K562 (cell line): ENCODE measurements around the gene ZNF652. TPM values are rescaled to one million over a fixed set of nuclear protein-coding genes. Genes with fewer than 3 reads are reported as not detected.

ENCODE experiments used
- CBFA2T3 ChIP-seq: fragments of 450-650 bp; IDR thresholded peaks from 2 replicates; pipeline ENCODE4 v1.6.1; 2017
- MAFG ChIP-seq: fragments of 450-650 bp; conservative IDR thresholded peaks from 2 replicates; pipeline ENCODE4 v1.6.1; 2016; ENCODE audit warnings: missing genetic modification characterization, missing compliant biosample characterization
- MEIS2 ChIP-seq: fragments of 450-650 bp; IDR thresholded peaks from 2 replicates; pipeline ENCODE4 v1.6.1; 2014; ENCODE audit warnings: mild to moderate bottlenecking; ENCODE audit not compliant: partially characterized antibody
- MTF1 ChIP-seq: fragments of 250-450 bp; sonication (Bioruptor Pico); IDR thresholded peaks from 2 replicates; pipeline ENCODE4 v1.9.0; 2021; ENCODE audit warnings: moderate library complexity, mild to moderate bottlenecking, inconsistent platforms, borderline replicate concordance
- SRSF1 ChIP-seq: fragments of 200-400 bp; formaldehyde crosslinking; IDR thresholded peaks from 2 replicates; pipeline ENCODE4 v1.6.1; 2017; ENCODE audit warnings: mild to moderate bottlenecking, low read depth, low read length, moderate library complexity
- TCF7L2 ChIP-seq: fragments of 150-350 bp; IDR thresholded peaks from 2 replicates; pipeline ENCODE4 v1.6.1; 2016; ENCODE audit warnings: low read depth, mild to moderate bottlenecking, low read length, moderate library complexity
- ZNF444 ChIP-seq: fragments of 250-450 bp; sonication (Bioruptor Pico); IDR thresholded peaks from 2 replicates; pipeline ENCODE4 v1.4.0; 2020; ENCODE audit warnings: mild to moderate bottlenecking, moderate library complexity
- polyA plus RNA-seq, 8 experiments: library from polyadenylated mRNA; depleted of rRNA in 4 of 8; stranded (reverse) in 5 of 8; unstranded in 3 of 8; fragments of >200 nt; fragmentation: Nextera tagmentation in 2 of 8; fragmentation: Illumina TruSeq in 1 of 8; extraction: Ambion mirVana in 2 of 8; extraction: Trizol in 1 of 8; gene quantifications; 2 replicates each; pipeline versions ENCODE4 v1.2.1 to v1.2.3, GENCODE V29; 2011 to 2014; ENCODE audit warnings: inconsistent platforms in 1 of 8, missing spikeins in 1 of 8
- total RNA-seq, 7 experiments: library from RNA; depleted of rRNA in 6 of 7; stranded (reverse); fragments of >200 nt in 6 of 7; fragmentation: Illumina TruSeq in 2 of 7; extraction: Trizol in 2 of 7; gene quantifications; 2 replicates each; pipeline versions ENCODE4 v1.2.1 to v1.2.3, GENCODE V29; 2011 to 2021; ENCODE audit warnings: low replicate concordance in 1 of 7
- TF ChIP-seq, protein P1 (sequence below), 2 experiments: fragments of 200-800 bp in 1 of 2; sonication (Bioruptor generic) in 1 of 2; sonication (generic) in 1 of 2; formaldehyde crosslinking in 1 of 2; IDR thresholded peaks in 1 of 2; conservative IDR thresholded peaks in 1 of 2; 2 replicates each; pipeline versions ENCODE4 v1.5.0 to v1.6.1; 2016 to 2020; ENCODE audit warnings: missing compliant biosample characterization in 1 of 2, missing genetic modification characterization in 1 of 2, missing genetic modification reagents in 1 of 2
- TF ChIP-seq, protein P2 (sequence below): IDR thresholded peaks from 2 replicates; pipeline ENCODE4 v1.6.1; 2012; ENCODE audit warnings: low read depth, low read length, improper control_type of control experiment, borderline replicate concordance
- TF ChIP-seq, protein P3 (sequence below): fragments of 450-650 bp; IDR thresholded peaks from 2 replicates; pipeline ENCODE4 v1.6.1; 2017; ENCODE audit warnings: antibody characterized with exemption, mild to moderate bottlenecking
- TF ChIP-seq, protein P4 (sequence below), 2 experiments: fragments of 450-650 bp; formaldehyde crosslinking in 1 of 2; IDR thresholded peaks; 2 replicates each; pipeline versions ENCODE4 v1.4.0 to v1.6.1; 2014 to 2020; ENCODE audit warnings: mild to moderate bottlenecking in 2 of 2, borderline replicate concordance in 1 of 2, low read depth in 1 of 2

The ZNF652 gene
- total and polyA plus RNA-seq, 9 of the 15 experiments (the other 6 are each of a cell fraction or from before 2014, with no cell fraction given): 5.1 to 15.5 (median 7.8) TPM

DNA sequence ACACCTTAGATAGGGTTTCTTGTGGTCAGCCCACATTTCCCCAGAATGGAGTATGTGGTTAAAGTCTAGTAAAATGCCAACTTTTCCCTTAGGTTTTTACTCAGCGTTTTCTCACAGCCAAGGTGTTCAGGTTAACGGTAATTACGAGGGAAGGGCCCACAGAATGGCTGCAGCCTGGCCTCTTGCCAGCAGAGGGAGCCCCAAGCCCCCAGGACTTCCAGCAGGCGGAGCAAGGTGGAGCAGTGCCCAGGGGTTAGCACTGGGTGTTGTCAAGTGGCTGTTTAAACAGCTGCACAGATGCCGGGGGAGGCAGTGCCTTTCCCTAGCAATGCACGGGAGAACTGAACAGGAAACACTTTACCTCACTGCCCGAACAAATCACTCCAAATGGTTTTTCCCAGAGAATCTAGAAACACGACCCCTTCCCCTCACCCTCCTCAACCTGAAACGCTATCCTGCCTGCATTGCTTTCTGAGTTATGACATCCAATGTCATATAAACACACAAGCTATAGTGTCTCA lies 46.0 kb upstream of the ZNF652 start (continued):
- TF ChIP-seq, protein P1, sequence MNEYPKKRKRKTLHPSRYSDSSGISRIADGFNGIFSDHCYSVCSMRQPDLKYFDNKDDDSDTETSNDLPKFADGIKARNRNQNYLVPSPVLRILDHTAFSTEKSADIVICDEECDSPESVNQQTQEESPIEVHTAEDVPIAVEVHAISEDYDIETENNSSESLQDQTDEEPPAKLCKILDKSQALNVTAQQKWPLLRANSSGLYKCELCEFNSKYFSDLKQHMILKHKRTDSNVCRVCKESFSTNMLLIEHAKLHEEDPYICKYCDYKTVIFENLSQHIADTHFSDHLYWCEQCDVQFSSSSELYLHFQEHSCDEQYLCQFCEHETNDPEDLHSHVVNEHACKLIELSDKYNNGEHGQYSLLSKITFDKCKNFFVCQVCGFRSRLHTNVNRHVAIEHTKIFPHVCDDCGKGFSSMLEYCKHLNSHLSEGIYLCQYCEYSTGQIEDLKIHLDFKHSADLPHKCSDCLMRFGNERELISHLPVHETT (CRISPR knock-in tag; conservative IDR thresholded peaks at IDR 0.05 in 1 of 2, IDR thresholded peaks at IDR 0.05 in 1 of 2): no peak
- TF ChIP-seq TCF7L2 (no peak), CBFA2T3 (no peak), MEIS2 (no peak), MTF1 (CRISPR knock-in tag) (no peak), ZNF444 (CRISPR knock-in tag) (no peak), MAFG (tag) (no peak), SRSF1 (no peak)
- TF ChIP-seq, protein P2, sequence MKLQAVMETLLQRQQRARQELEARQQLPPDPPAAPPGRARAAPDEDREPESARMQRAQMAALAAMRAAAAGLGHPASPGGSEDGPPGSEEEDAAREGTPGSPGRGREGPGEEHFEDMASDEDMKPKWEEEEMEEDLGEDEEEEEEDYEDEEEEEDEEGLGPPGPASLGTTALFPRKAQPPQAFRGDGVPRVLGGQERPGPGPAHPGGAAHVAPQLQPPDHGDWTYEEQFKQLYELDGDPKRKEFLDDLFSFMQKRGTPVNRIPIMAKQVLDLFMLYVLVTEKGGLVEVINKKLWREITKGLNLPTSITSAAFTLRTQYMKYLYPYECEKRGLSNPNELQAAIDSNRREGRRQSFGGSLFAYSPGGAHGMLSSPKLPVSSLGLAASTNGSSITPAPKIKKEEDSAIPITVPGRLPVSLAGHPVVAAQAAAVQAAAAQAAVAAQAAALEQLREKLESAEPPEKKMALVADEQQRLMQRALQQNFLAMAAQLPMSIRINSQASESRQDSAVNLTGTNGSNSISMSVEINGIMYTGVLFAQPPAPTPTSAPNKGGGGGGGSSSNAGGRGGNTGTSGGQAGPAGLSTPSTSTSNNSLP: no peak; the same call in 1 of the 2 replicates
- TF ChIP-seq, protein P3, sequence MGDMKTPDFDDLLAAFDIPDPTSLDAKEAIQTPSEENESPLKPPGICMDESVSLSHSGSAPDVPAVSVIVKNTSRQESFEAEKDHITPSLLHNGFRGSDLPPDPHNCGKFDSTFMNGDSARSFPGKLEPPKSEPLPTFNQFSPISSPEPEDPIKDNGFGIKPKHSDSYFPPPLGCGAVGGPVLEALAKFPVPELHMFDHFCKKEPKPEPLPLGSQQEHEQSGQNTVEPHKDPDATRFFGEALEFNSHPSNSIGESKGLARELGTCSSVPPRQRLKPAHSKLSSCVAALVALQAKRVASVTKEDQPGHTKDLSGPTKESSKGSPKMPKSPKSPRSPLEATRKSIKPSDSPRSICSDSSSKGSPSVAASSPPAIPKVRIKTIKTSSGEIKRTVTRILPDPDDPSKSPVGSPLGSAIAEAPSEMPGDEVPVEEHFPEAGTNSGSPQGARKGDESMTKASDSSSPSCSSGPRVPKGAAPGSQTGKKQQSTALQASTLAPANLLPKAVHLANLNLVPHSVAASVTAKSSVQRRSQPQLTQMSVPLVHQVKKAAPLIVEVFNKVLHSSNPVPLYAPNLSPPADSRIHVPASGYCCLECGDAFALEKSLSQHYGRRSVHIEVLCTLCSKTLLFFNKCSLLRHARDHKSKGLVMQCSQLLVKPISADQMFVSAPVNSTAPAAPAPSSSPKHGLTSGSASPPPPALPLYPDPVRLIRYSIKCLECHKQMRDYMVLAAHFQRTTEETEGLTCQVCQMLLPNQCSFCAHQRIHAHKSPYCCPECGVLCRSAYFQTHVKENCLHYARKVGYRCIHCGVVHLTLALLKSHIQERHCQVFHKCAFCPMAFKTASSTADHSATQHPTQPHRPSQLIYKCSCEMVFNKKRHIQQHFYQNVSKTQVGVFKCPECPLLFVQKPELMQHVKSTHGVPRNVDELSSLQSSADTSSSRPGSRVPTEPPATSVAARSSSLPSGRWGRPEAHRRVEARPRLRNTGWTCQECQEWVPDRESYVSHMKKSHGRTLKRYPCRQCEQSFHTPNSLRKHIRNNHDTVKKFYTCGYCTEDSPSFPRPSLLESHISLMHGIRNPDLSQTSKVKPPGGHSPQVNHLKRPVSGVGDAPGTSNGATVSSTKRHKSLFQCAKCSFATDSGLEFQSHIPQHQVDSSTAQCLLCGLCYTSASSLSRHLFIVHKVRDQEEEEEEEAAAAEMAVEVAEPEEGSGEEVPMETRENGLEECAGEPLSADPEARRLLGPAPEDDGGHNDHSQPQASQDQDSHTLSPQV: no peak
- TF ChIP-seq, protein P4, sequence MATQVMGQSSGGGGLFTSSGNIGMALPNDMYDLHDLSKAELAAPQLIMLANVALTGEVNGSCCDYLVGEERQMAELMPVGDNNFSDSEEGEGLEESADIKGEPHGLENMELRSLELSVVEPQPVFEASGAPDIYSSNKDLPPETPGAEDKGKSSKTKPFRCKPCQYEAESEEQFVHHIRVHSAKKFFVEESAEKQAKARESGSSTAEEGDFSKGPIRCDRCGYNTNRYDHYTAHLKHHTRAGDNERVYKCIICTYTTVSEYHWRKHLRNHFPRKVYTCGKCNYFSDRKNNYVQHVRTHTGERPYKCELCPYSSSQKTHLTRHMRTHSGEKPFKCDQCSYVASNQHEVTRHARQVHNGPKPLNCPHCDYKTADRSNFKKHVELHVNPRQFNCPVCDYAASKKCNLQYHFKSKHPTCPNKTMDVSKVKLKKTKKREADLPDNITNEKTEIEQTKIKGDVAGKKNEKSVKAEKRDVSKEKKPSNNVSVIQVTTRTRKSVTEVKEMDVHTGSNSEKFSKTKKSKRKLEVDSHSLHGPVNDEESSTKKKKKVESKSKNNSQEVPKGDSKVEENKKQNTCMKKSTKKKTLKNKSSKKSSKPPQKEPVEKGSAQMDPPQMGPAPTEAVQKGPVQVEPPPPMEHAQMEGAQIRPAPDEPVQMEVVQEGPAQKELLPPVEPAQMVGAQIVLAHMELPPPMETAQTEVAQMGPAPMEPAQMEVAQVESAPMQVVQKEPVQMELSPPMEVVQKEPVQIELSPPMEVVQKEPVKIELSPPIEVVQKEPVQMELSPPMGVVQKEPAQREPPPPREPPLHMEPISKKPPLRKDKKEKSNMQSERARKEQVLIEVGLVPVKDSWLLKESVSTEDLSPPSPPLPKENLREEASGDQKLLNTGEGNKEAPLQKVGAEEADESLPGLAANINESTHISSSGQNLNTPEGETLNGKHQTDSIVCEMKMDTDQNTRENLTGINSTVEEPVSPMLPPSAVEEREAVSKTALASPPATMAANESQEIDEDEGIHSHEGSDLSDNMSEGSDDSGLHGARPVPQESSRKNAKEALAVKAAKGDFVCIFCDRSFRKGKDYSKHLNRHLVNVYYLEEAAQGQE (IDR thresholded peaks at IDR 0.05; ENCODE audit: borderline replicate concordance): peak; percentile 85
- TF ChIP-seq, protein P4 (CRISPR knock-in tag; IDR thresholded peaks at IDR 0.05; ENCODE audit: low read depth): no peak
